H9 (cell line): ENCODE results near the gene PKN1. TPM values are rescaled to one million over a fixed set of nuclear protein-coding genes. Genes with fewer than 3 reads are reported as not detected.
A peak's percentile ranks its signal among the peaks of the same experiment; 100 is the strongest.

ENCODE experiments used
- DNase-seq: peaks from one replicate; pipeline ENCODE4 v3.0.0-alpha.2; 2017
- H2AFZ ChIP-seq: one replicate; pipeline ENCODE4 v1.6.1; 2013; ENCODE audit warnings: mild to moderate bottlenecking, low read length, control low read depth, moderate library complexity
- H2AK5ac ChIP-seq: 2 replicates; pipeline ENCODE4 v1.6.1; 2013; ENCODE audit warnings: low read length, control low read depth, mixed read lengths; ENCODE audit not compliant: insufficient read length
- H2BK120ac ChIP-seq: one replicate; pipeline ENCODE4 v1.6.1; 2013; ENCODE audit warnings: low read depth, mild to moderate bottlenecking, low read length, control low read depth, inconsistent platforms; ENCODE audit not compliant: poor library complexity, severe bottlenecking
- H2BK12ac ChIP-seq: 2 replicates; pipeline ENCODE4 v1.6.1; 2013; ENCODE audit warnings: low read length, control low read depth, mixed read lengths, low read depth; ENCODE audit not compliant: insufficient read length
- H2BK15ac ChIP-seq: 2 replicates; pipeline ENCODE4 v1.6.1; 2013; ENCODE audit warnings: low read depth, low read length, control low read depth
- H2BK20ac ChIP-seq: one replicate; pipeline ENCODE4 v1.6.1; 2013; ENCODE audit warnings: low read depth, mild to moderate bottlenecking, low read length, control low read depth, inconsistent platforms; ENCODE audit not compliant: poor library complexity, severe bottlenecking
- H2BK5ac ChIP-seq: 2 replicates; pipeline ENCODE4 v1.6.1; 2013; ENCODE audit warnings: low read length, control low read depth, mixed read lengths; ENCODE audit not compliant: insufficient read length
- H3K14ac ChIP-seq: 2 replicates; pipeline ENCODE4 v1.6.1; 2013; ENCODE audit warnings: low read length, control low read depth; ENCODE audit not compliant: insufficient read depth
- H3K18ac ChIP-seq: 2 replicates; pipeline ENCODE4 v1.6.1; 2013; ENCODE audit warnings: low read depth, mild to moderate bottlenecking, mixed read lengths, low read length, control low read depth; ENCODE audit not compliant: insufficient read length
- H3K23ac ChIP-seq: 2 replicates; pipeline ENCODE4 v1.6.1; 2013; ENCODE audit warnings: low read length, control low read depth, mixed read lengths, low read depth; ENCODE audit not compliant: insufficient read length
- H3K23me2 ChIP-seq: 2 replicates; pipeline ENCODE4 v1.6.1; 2013; ENCODE audit warnings: low read depth, mild to moderate bottlenecking, mixed read lengths, low read length, control low read depth; ENCODE audit not compliant: insufficient read length, poor library complexity, severe bottlenecking
- H3K27ac ChIP-seq: 2 replicates; pipeline ENCODE4 v1.5.1; 2013; ENCODE audit warnings: low read length, control low read depth, mixed read lengths, low read depth; ENCODE audit not compliant: insufficient read length
- H3K27me3 ChIP-seq: 2 replicates; pipeline ENCODE4 v1.6.1; 2013; ENCODE audit warnings: low read length, control low read depth, inconsistent platforms; ENCODE audit not compliant: insufficient read depth
- H3K4ac ChIP-seq: 2 replicates; pipeline ENCODE4 v1.6.1; 2013; ENCODE audit warnings: low read depth, mild to moderate bottlenecking, control low read depth, inconsistent platforms, low read length, moderate library complexity
- H3K4me1 ChIP-seq: 2 replicates; pipeline ENCODE4 v1.6.1; 2013; ENCODE audit warnings: low read length, control low read depth, inconsistent platforms; ENCODE audit not compliant: insufficient read depth
- H3K4me2 ChIP-seq: 2 replicates; pipeline ENCODE4 v1.6.1; 2013; ENCODE audit warnings: low read length, control low read depth, mixed read lengths; ENCODE audit not compliant: insufficient read length, insufficient read depth
- H3K56ac ChIP-seq: 2 replicates; pipeline ENCODE4 v1.6.1; 2013; ENCODE audit warnings: low read depth, mild to moderate bottlenecking, mixed read lengths, low read length, control low read depth; ENCODE audit not compliant: insufficient read length
- H3K79me1 ChIP-seq: 2 replicates; pipeline ENCODE4 v1.6.1; 2013; ENCODE audit warnings: low read depth, mild to moderate bottlenecking, moderate library complexity, low read length, control low read depth, inconsistent platforms; ENCODE audit not compliant: insufficient read depth, poor library complexity, severe bottlenecking
- H3K79me2 ChIP-seq: 2 replicates; pipeline ENCODE4 v1.6.1; 2013; ENCODE audit warnings: low read length, control low read depth, inconsistent platforms; ENCODE audit not compliant: insufficient read depth
- H3K9ac ChIP-seq: 2 replicates; pipeline ENCODE4 v1.6.1; 2013; ENCODE audit warnings: low read length, control low read depth, mixed read lengths; ENCODE audit not compliant: insufficient read length; ENCODE audit errors: extremely low read depth
- H3K9me3 ChIP-seq: one replicate; pipeline ENCODE4 v1.6.1; 2013; ENCODE audit warnings: low read depth, low read length, inconsistent platforms; ENCODE audit not compliant: control insufficient read depth
- H3T11ph ChIP-seq: one replicate; pipeline ENCODE4 v1.6.1; 2013; ENCODE audit warnings: mild to moderate bottlenecking, low read length, control low read depth, inconsistent platforms
- H4K20me1 ChIP-seq: one replicate; pipeline ENCODE4 v1.6.1; 2013; ENCODE audit not compliant: control insufficient read depth, insufficient read length, insufficient read depth
- H4K5ac ChIP-seq: 2 replicates; pipeline ENCODE4 v1.6.1; 2013; ENCODE audit warnings: low read depth, mild to moderate bottlenecking, mixed read lengths, low read length, control low read depth; ENCODE audit not compliant: insufficient read length
- H4K8ac ChIP-seq: replicated peaks from 2 replicates; pipeline ENCODE4 v1.6.1; 2013; ENCODE audit warnings: low read length, control low read depth, mixed read lengths, low read depth; ENCODE audit not compliant: insufficient read length
- H4K91ac ChIP-seq: 2 replicates; pipeline ENCODE4 v1.6.1; 2013; ENCODE audit warnings: low read depth, mild to moderate bottlenecking, moderate library complexity, mixed read lengths, low read length, control low read depth; ENCODE audit not compliant: insufficient read length
- H3K27ac Mint-ChIP-seq, 3 experiments: 2 replicates in 2 of 3; 3 replicates in 1 of 3; pipeline ENCODE4 v1.8.0; 2020 to 2021; ENCODE audit warnings: mixed read lengths in 3 of 3, mild to moderate bottlenecking in 1 of 3, moderate library complexity in 1 of 3
- H3K27me3 Mint-ChIP-seq: 2 replicates; pipeline ENCODE4 v1.8.0; 2021; ENCODE audit warnings: low read depth, mild to moderate bottlenecking, moderate library complexity, mixed read lengths
- H3K36me3 Mint-ChIP-seq, 3 experiments: 2 replicates in 2 of 3; 3 replicates in 1 of 3; pipeline ENCODE4 v1.8.0; 2020 to 2021; ENCODE audit warnings: low read depth in 3 of 3, mixed read lengths in 3 of 3; ENCODE audit not compliant: insufficient read depth in 1 of 3
- H3K4me1 Mint-ChIP-seq, 2 experiments: 2 replicates each; pipeline ENCODE4 v1.8.0; 2020; ENCODE audit warnings: mixed read lengths in 2 of 2
- H3K4me3 Mint-ChIP-seq, 2 experiments: 2 replicates in 1 of 2; 3 replicates in 1 of 2; pipeline ENCODE4 v1.8.0; 2020 to 2021; ENCODE audit warnings: mild to moderate bottlenecking in 2 of 2, mixed read lengths in 2 of 2, moderate library complexity in 1 of 2
- H3K9me3 Mint-ChIP-seq, 2 experiments: 2 replicates in 1 of 2; 3 replicates in 1 of 2; pipeline ENCODE4 v1.8.0; 2020; ENCODE audit warnings: mild to moderate bottlenecking in 2 of 2, mixed read lengths in 2 of 2, moderate library complexity in 1 of 2
- CTCF ChIP-seq: fragments of 200-600 bp; sonication (generic); conservative IDR thresholded peaks from 3 replicates; pipeline ENCODE4 v1.8.0; 2021; ENCODE audit warnings: antibody characterized with exemption, mild to moderate bottlenecking
- WGBS: extraction: QIAGEN DNeasy Blood & Tissue Kit; methylation state at CpG from one replicate; pipeline ENCODE4 v1.1.7; 2013; ENCODE audit warnings: missing lambda C conversion rate, low lambda C conversion rate, mixed read lengths; ENCODE audit not compliant: insufficient read length; ENCODE audit errors: extremely low coverage; 5-methylcytosine and 5-hydroxymethylcytosine counted together
- total RNA-seq: library from RNA; stranded (reverse); gene quantifications from 2 replicates; pipeline ENCODE4 v1.2.1, GENCODE V29; 2021

Gene PKN1
- total RNA-seq, 1 experiment from 2014 or later: 159 TPM

- TF ChIP-seq CTCF: no peak
- H2AK5ac ChIP-seq: no peak overlapping the region
- H4K8ac ChIP-seq: no peak overlapping the region
- no peaks in the 10 kb centered on the region for H3K27me3 ChIP-seq
- peaks cover 2% of the 10 kb centered on the region; the same call in 1 of the 2 replicates for H3K27me3 Mint-ChIP-seq
- H3K4me2 ChIP-seq: no peak overlapping the region
- H3K4me1 ChIP-seq: no peaks in the 10 kb centered on the region
- H4K5ac ChIP-seq: no peak overlapping the region
- H3K23me2 ChIP-seq: no peaks in the 10 kb centered on the region
- H3K79me1 ChIP-seq: peaks cover 4% of the 10 kb centered on the region
- H2BK12ac ChIP-seq: no peak overlapping the region
- H3T11ph ChIP-seq: no peak overlapping the region
- no peak overlapping the region; a peak in 2 of 5 replicates for H3K4me3 Mint-ChIP-seq
- H2BK20ac ChIP-seq: no peak overlapping the region
- no peak overlapping the region for H3K4ac ChIP-seq
- peaks cover 4% of the 10 kb centered on the region; the same call in 1 of the 2 replicates for H3K79me2 ChIP-seq
- peaks cover 8 to 14% of the 10 kb centered on the region in 2 experiments for H3K4me1 Mint-ChIP-seq
- H3K27ac Mint-ChIP-seq: peak overlapping the region in 2 of 3 experiments; percentile 39 to 57; a peak in 3 of 7 replicates
- H2BK5ac ChIP-seq: no peak overlapping the region
- H4K20me1 ChIP-seq: no peaks in the 10 kb centered on the region
- no CpG with 5 or more reads among the region's 4 CpGs for WGBS
- no peaks in the 10 kb centered on the region for H3K9me3 ChIP-seq
- no peak overlapping the region for H3K18ac ChIP-seq
- H3K23ac ChIP-seq: no peak overlapping the region
- H3K27ac ChIP-seq: no peak overlapping the region
- H4K91ac ChIP-seq: no peak overlapping the region
- H3K9ac ChIP-seq: no peak overlapping the region
- no peak overlapping the region for H2BK15ac ChIP-seq
- DNase-seq: no peak
- H3K14ac ChIP-seq: no peak overlapping the region
- H3K9me3 Mint-ChIP-seq: no peaks in the 10 kb centered on the region
- H3K36me3 Mint-ChIP-seq: peaks cover 18 to 27% (median 21%) of the 10 kb centered on the region in 3 experiments; a peak in 6 of 7 replicates
- no peak overlapping the region for H3K56ac ChIP-seq
- H2BK120ac ChIP-seq: no peak overlapping the region
- no peak overlapping the region for H2AFZ ChIP-seq
Observed at GRCh38 chr19:14511229-14511593, 78.1 kb downstream of the PKN1 start.
